SK-N-SH (cell line): Measurements from ENCODE around the gene CDC25B.

Experiments
- FOXJ3 ChIP-seq: sonication (generic); formaldehyde crosslinking; IDR thresholded peaks from 2 replicates; pipeline ENCODE4 v1.5.1; 2020; ENCODE audit warnings: mild to moderate bottlenecking, missing genetic modification reagents
- NFIC ChIP-seq: IDR thresholded peaks from 2 replicates; pipeline ENCODE4 v1.4.0; 2012; ENCODE audit warnings: borderline replicate concordance
- NRF1 ChIP-seq: IDR thresholded peaks from 2 replicates; pipeline ENCODE4 v1.6.1; 2012; ENCODE audit warnings: low read depth, mild to moderate bottlenecking, low read length
- POLR2AphosphoS5 ChIP-seq: IDR thresholded peaks from 2 replicates; pipeline ENCODE4 v1.6.1; 2012; ENCODE audit warnings: low read depth, low read length
- TCF12 ChIP-seq: IDR thresholded peaks from 2 replicates; pipeline ENCODE4 v1.4.0; 2012
- TF ChIP-seq, protein P1 (sequence below): fragments of 200-600 bp; sonication (generic); IDR thresholded peaks from 2 replicates; pipeline ENCODE4 v1.6.1; 2017; ENCODE audit warnings: antibody characterized with exemption, mild to moderate bottlenecking, moderate library complexity

GRCh38 chr20:3794701-3795420, 1.2 kb upstream of the CDC25B start:
- TF ChIP-seq, protein P1, sequence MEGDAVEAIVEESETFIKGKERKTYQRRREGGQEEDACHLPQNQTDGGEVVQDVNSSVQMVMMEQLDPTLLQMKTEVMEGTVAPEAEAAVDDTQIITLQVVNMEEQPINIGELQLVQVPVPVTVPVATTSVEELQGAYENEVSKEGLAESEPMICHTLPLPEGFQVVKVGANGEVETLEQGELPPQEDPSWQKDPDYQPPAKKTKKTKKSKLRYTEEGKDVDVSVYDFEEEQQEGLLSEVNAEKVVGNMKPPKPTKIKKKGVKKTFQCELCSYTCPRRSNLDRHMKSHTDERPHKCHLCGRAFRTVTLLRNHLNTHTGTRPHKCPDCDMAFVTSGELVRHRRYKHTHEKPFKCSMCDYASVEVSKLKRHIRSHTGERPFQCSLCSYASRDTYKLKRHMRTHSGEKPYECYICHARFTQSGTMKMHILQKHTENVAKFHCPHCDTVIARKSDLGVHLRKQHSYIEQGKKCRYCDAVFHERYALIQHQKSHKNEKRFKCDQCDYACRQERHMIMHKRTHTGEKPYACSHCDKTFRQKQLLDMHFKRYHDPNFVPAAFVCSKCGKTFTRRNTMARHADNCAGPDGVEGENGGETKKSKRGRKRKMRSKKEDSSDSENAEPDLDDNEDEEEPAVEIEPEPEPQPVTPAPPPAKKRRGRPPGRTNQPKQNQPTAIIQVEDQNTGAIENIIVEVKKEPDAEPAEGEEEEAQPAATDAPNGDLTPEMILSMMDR = no peak
- TF ChIP-seq NFIC = no peak
- TF ChIP-seq TCF12 = no peak
- TF ChIP-seq NRF1 = no peak
- TF ChIP-seq POLR2AphosphoS5 = no peak
- no peak for TF ChIP-seq FOXJ3 (CRISPR knock-in tag)
